H1 (cell line): Measurements from ENCODE around the gene OR5L1. TPM values are rescaled to one million over a fixed set of nuclear protein-coding genes. Genes with fewer than 3 reads are reported as not detected.

Experiments
- SRF ChIP-seq: IDR thresholded peaks from 2 replicates; pipeline ENCODE4 v1.6.1; 2011; ENCODE audit warnings: mild to moderate bottlenecking, low read depth, low read length, moderate library complexity
- polyA plus RNA-seq, 7 experiments: library from polyadenylated mRNA; depleted of rRNA in 3 of 7; stranded (reverse) in 5 of 7; unstranded in 2 of 7; fragments of >200 nt in 5 of 7; fragments of 200-250 nt in 2 of 7; gene quantifications; 1 replicate in 5 of 7; 2 replicates in 1 of 7; 4 replicates in 1 of 7; pipeline versions ENCODE4 v1.2.1 to v1.2.3, GENCODE V29; 2011 to 2013; ENCODE audit warnings: missing spikeins in 2 of 7, mixed read lengths in 2 of 7
- total RNA-seq: library from RNA; stranded (reverse); fragmentation: NEBNext Ultra II Directional; extraction: Animal tissue kit (Norgen Biotek cat#: 25700); gene quantifications from 2 replicates; pipeline ENCODE4 v1.2.1, GENCODE V29; 2021

Gene OR5L1
- total and polyA plus RNA-seq, 2 of the 8 experiments (the other 6 are each of a cell fraction or from before 2014, with no cell fraction given), result not detected

DNA sequence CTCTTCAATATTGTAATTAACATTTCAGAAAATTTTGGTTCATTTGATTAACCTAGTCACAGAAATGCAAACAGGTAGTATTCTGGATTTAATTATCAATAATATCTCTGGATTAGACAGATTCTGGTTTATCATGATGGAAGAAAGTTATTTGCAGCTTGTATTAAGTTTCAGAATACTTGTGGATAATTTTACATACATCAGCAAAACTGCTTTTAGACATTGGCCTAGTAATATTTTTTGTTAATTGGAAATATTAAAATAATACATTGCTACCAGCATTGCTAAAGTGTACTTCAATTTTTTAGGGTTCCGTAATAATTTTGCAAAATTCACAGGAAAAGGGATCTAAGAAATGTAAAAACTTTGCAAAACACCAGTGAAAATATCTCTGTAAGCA, 19.6 kb upstream of the OR5L1 start (continued):
- TF ChIP-seq SRF, result no peak
